ENCODE data around the gene NBAS. TPM values are rescaled to one million over a fixed set of nuclear protein-coding genes. Genes with fewer than 3 reads are reported as not detected.

The NBAS gene
- polyA plus RNA-seq, 1 experiment, result 35.6 TPM

GRCh38 chr2:15560140-15560987 lies 770 bp downstream of the NBAS start:
- no peaks in the 10 kb centered on the region for H3K27me3 ChIP-seq (ENCODE audit: control insufficient read depth, insufficient read depth, low read length)
- ChIA-PET CTCF (interaction anchor here (0.6 to 1.7 kb wide), 4 partner anchors 10 to 29 kb away, joined by 3 to 6 read pairs (median 4); no protein-coding TSS in a partner anchor), POLR2A (no interaction called here)
- DNase-seq (ENCODE audit: low read depth), result no peak
- peaks cover 1% of the 10 kb centered on the region; the same call in 1 of the 2 replicates for H3K36me3 ChIP-seq (ENCODE audit: control insufficient read depth, insufficient read depth, low read length)
- TF ChIP-seq CTCF (IDR thresholded peaks at IDR 0.05; ENCODE audit: insufficient read depth, low read depth, low read length), result no peak
- H3K4me3 ChIP-seq (ENCODE audit: low read depth, low read length), result peak overlapping the region; percentile 82

- CTCF ChIA-PET, result no interaction called here
- TF ChIP-seq CTCF (IDR thresholded peaks at IDR 0.05; ENCODE audit: insufficient read depth, low read depth, low read length), result no peak
- DNase-seq (ENCODE audit: low read depth), result no peak
- no peaks in the 10 kb centered on the region for H3K27me3 ChIP-seq (ENCODE audit: control insufficient read depth, insufficient read depth, low read length)
- POLR2A ChIA-PET, result no interaction called here
- H3K36me3 ChIP-seq (ENCODE audit: control insufficient read depth, insufficient read depth, low read length), result peaks cover 1% of the 10 kb centered on the region; the same call in 1 of the 2 replicates
- H3K4me3 ChIP-seq (ENCODE audit: low read depth, low read length), result peak overlapping the region; percentile 82
Measured at GRCh38 chr2:15559379-15560139, 1.6 kb downstream of the NBAS start.

GRCh38 chr2:15557887-15558311 lies 3.2 kb downstream of the NBAS start:
- peaks cover 1% of the 10 kb centered on the region; the same call in 1 of the 2 replicates for H3K36me3 ChIP-seq (ENCODE audit: control insufficient read depth, insufficient read depth, low read length)
- CTCF ChIA-PET, result no interaction called here
- DNase-seq (ENCODE audit: low read depth), result no peak
- H3K4me3 ChIP-seq (ENCODE audit: low read depth, low read length), result no peak overlapping the region
- POLR2A ChIA-PET, result no interaction called here
- TF ChIP-seq CTCF (IDR thresholded peaks at IDR 0.05; ENCODE audit: insufficient read depth, low read depth, low read length), result no peak
- H3K27me3 ChIP-seq (ENCODE audit: control insufficient read depth, insufficient read depth, low read length), result no peaks in the 10 kb centered on the region

GRCh38 chr2:15556311-15556930 lies 4.7 kb downstream of the NBAS start:
- ChIA-PET CTCF (no interaction called here), POLR2A (no interaction called here)
- no peak for TF ChIP-seq CTCF (IDR thresholded peaks at IDR 0.05; ENCODE audit: insufficient read depth, low read depth, low read length)
- H3K4me3 ChIP-seq (ENCODE audit: low read depth, low read length), result no peak overlapping the region
- no peaks in the 10 kb centered on the region for H3K27me3 ChIP-seq (ENCODE audit: control insufficient read depth, insufficient read depth, low read length)
- peaks cover 1% of the 10 kb centered on the region; the same call in 1 of the 2 replicates for H3K36me3 ChIP-seq (ENCODE audit: control insufficient read depth, insufficient read depth, low read length)
- DNase-seq (ENCODE audit: low read depth), result no peak

- H3K27me3 ChIP-seq (ENCODE audit: control insufficient read depth, insufficient read depth, low read length), result no peaks in the 10 kb centered on the region
Measured at GRCh38 chr2:15555760-15556193, 5.4 kb downstream of the NBAS start.

More at GRCh38 chr2:15555760-15556193, 5.4 kb downstream of the NBAS start:
- H3K4me3 ChIP-seq (ENCODE audit: low read depth, low read length), result no peak overlapping the region
- no peak for DNase-seq (ENCODE audit: low read depth)
- H3K36me3 ChIP-seq (ENCODE audit: control insufficient read depth, insufficient read depth, low read length), result peaks cover 1% of the 10 kb centered on the region; the same call in 1 of the 2 replicates
- ChIA-PET POLR2A (no interaction called here), CTCF (no interaction called here)
- no peak for TF ChIP-seq CTCF (IDR thresholded peaks at IDR 0.05; ENCODE audit: insufficient read depth, low read depth, low read length)

All from BJ (cell line).